ENCODE measurements around the gene ETV4. TPM values are rescaled to one million over a fixed set of nuclear protein-coding genes. Genes with fewer than 3 reads are reported as not detected.

ETV4 gene
- total and polyA plus RNA-seq, 2 of the 13 experiments (the other 11 are each of a cell fraction or from before 2014, with no cell fraction given) = 128 to 330 TPM

- no peak for TF ChIP-seq ZBTB39 (CRISPR knock-in tag; IDR thresholded peaks at IDR 0.05)
- TF ChIP-seq, protein P1, sequence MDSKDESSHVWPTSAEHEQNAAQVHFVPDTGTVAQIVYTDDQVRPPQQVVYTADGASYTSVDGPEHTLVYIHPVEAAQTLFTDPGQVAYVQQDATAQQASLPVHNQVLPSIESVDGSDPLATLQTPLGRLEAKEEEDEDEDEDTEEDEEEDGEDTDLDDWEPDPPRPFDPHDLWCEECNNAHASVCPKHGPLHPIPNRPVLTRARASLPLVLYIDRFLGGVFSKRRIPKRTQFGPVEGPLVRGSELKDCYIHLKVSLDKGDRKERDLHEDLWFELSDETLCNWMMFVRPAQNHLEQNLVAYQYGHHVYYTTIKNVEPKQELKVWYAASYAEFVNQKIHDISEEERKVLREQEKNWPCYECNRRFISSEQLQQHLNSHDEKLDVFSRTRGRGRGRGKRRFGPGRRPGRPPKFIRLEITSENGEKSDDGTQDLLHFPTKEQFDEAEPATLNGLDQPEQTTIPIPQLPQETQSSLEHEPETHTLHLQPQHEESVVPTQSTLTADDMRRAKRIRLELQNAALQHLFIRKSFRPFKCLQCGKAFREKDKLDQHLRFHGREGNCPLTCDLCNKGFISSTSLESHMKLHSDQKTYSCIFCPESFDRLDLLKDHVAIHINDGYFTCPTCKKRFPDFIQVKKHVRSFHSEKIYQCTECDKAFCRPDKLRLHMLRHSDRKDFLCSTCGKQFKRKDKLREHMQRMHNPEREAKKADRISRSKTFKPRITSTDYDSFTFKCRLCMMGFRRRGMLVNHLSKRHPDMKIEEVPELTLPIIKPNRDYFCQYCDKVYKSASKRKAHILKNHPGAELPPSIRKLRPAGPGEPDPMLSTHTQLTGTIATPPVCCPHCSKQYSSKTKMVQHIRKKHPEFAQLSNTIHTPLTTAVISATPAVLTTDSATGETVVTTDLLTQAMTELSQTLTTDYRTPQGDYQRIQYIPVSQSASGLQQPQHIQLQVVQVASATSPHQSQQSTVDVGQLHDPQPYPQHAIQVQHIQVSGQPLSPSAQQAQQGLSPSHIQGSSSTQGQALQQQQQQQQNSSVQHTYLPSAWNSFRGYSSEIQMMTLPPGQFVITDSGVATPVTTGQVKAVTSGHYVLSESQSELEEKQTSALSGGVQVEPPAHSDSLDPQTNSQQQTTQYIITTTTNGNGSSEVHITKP (CRISPR knock-in tag; IDR thresholded peaks at IDR 0.05; ENCODE audit: low read depth) = no peak
- no peak for TF ChIP-seq STAT5B (CRISPR knock-in tag; IDR thresholded peaks at IDR 0.05)
- no peak for TF ChIP-seq SPEN (CRISPR knock-in tag; IDR thresholded peaks at IDR 0.05; ENCODE audit: low read depth)
- TF ChIP-seq MAFG (CRISPR knock-in tag; IDR thresholded peaks at IDR 0.05) = no peak
- TF ChIP-seq, protein P2, sequence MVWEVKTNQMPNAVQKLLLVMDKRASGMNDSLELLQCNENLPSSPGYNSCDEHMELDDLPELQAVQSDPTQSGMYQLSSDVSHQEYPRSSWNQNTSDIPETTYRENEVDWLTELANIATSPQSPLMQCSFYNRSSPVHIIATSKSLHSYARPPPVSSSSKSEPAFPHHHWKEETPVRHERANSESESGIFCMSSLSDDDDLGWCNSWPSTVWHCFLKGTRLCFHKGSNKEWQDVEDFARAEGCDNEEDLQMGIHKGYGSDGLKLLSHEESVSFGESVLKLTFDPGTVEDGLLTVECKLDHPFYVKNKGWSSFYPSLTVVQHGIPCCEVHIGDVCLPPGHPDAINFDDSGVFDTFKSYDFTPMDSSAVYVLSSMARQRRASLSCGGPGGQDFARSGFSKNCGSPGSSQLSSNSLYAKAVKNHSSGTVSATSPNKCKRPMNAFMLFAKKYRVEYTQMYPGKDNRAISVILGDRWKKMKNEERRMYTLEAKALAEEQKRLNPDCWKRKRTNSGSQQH (CRISPR knock-in tag; IDR thresholded peaks at IDR 0.05; ENCODE audit: low read depth) = no peak
- 0 out of 2 replicates have a peak, but pooled peaks have one; percentile 21 for TF ChIP-seq ZNF619 (CRISPR knock-in tag; IDR thresholded peaks at IDR 0.05)
- 0 out of 2 replicates have a peak, but pooled peaks have one; percentile 25 for TF ChIP-seq ZNF772 (CRISPR knock-in tag; IDR thresholded peaks at IDR 0.05)
- TF ChIP-seq RAD51 (IDR thresholded peaks at IDR 0.05; ENCODE audit: borderline replicate concordance) = no peak
- TF ChIP-seq, protein P3, sequence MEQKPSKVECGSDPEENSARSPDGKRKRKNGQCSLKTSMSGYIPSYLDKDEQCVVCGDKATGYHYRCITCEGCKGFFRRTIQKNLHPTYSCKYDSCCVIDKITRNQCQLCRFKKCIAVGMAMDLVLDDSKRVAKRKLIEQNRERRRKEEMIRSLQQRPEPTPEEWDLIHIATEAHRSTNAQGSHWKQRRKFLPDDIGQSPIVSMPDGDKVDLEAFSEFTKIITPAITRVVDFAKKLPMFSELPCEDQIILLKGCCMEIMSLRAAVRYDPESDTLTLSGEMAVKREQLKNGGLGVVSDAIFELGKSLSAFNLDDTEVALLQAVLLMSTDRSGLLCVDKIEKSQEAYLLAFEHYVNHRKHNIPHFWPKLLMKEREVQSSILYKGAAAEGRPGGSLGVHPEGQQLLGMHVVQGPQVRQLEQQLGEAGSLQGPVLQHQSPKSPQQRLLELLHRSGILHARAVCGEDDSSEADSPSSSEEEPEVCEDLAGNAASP (CRISPR knock-in tag; IDR thresholded peaks at IDR 0.05; ENCODE audit: borderline replicate concordance) = no peak
- TF ChIP-seq, protein P4, sequence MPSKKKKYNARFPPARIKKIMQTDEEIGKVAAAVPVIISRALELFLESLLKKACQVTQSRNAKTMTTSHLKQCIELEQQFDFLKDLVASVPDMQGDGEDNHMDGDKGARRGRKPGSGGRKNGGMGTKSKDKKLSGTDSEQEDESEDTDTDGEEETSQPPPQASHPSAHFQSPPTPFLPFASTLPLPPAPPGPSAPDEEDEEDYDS (CRISPR knock-in tag; IDR thresholded peaks at IDR 0.05) = 0 out of 2 replicates have a peak, but pooled peaks have one; percentile 19
- TF ChIP-seq, protein P5, sequence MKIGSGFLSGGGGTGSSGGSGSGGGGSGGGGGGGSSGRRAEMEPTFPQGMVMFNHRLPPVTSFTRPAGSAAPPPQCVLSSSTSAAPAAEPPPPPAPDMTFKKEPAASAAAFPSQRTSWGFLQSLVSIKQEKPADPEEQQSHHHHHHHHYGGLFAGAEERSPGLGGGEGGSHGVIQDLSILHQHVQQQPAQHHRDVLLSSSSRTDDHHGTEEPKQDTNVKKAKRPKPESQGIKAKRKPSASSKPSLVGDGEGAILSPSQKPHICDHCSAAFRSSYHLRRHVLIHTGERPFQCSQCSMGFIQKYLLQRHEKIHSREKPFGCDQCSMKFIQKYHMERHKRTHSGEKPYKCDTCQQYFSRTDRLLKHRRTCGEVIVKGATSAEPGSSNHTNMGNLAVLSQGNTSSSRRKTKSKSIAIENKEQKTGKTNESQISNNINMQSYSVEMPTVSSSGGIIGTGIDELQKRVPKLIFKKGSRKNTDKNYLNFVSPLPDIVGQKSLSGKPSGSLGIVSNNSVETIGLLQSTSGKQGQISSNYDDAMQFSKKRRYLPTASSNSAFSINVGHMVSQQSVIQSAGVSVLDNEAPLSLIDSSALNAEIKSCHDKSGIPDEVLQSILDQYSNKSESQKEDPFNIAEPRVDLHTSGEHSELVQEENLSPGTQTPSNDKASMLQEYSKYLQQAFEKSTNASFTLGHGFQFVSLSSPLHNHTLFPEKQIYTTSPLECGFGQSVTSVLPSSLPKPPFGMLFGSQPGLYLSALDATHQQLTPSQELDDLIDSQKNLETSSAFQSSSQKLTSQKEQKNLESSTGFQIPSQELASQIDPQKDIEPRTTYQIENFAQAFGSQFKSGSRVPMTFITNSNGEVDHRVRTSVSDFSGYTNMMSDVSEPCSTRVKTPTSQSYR (CRISPR knock-in tag; IDR thresholded peaks at IDR 0.05; ENCODE audit: borderline replicate concordance) = peak; percentile 86
- peak in 1 of 2 experiments; percentile 34; a peak in 2 of 4 replicates for TF ChIP-seq POLR2A (IDR thresholded peaks at IDR 0.05; ENCODE audit: insufficient read depth in 1 of 2, low read depth in 2 of 2, low read length in 2 of 2)
- TF ChIP-seq AGO2 (optimal IDR thresholded peaks at IDR 0.05; ENCODE audit: low read depth, low read length) = peak; percentile 35
- no peak for TF ChIP-seq AHR (CRISPR knock-in tag; IDR thresholded peaks at IDR 0.05)
- TF ChIP-seq EEA1 (CRISPR knock-in tag; IDR thresholded peaks at IDR 0.05; ENCODE audit: borderline replicate concordance) = no peak
- peak; percentile 16; the same call in 1 of the 2 replicates for TF ChIP-seq SAP130 (CRISPR knock-in tag; IDR thresholded peaks at IDR 0.05; ENCODE audit: low read depth)
These were observed 5.1 kb downstream of the ETV4 start (continued) for GRCh38 chr17:43540821-43541674.
